ENCODE data around the gene MASP1.

The MASP1 gene

GRCh38 chr3:187315872-187316271, 24.3 kb upstream of the MASP1 start:
- in situ Hi-C loops (cut with MboI; ENCODE audit: low pct_unique_long_range_greater_than_20kb, low sequenced_read_pairs, unreplicated experiment), result loop anchor here (5.0 kb wide), 1 partner anchor 366 kb away; no protein-coding TSS in a partner anchor
- no peak for TF ChIP-seq CTCF (IDR thresholded peaks at IDR 0.05; ENCODE audit: extremely low read depth, insufficient read depth, missing control alignments)
- DNase-seq (ENCODE audit: low spot score), result no peak

GRCh38 chr3:187314176-187314575, 22.6 kb upstream of the MASP1 start:
- no peak for TF ChIP-seq CTCF (IDR thresholded peaks at IDR 0.05; ENCODE audit: extremely low read depth, insufficient read depth, missing control alignments)
- in situ Hi-C loops (cut with MboI; ENCODE audit: low pct_unique_long_range_greater_than_20kb, low sequenced_read_pairs, unreplicated experiment), result no loop called here

DNA sequence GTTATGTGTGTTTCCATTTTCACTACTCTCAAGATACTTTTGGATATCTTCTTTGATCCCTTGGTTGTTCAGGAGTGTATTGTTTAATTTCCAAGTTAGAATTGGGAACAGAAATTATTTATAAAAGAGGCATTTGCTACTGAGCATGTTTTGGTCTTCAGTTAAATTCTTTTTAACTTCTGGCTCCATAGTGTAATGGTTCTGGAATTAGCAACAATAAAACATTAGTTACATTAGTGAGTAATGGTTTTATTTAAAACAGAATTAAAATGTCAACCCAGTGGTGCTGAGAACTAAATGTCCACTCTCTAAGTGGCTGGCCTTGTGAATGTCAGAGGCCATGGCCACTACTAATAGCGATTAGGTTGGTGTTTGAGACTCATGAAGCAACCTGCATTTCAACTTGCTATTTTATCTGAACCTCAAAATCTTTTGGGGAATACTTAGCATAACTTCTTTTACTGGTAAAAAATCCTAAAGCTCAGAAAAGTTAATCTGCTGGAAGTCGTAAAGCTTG, 19.5 kb upstream of the MASP1 start:
- in situ Hi-C loops (cut with MboI; ENCODE audit: low pct_unique_long_range_greater_than_20kb, low sequenced_read_pairs, unreplicated experiment), result no loop called here
- DNase-seq (ENCODE audit: low spot score), result no peak
- TF ChIP-seq CTCF (IDR thresholded peaks at IDR 0.05; ENCODE audit: extremely low read depth, insufficient read depth, missing control alignments), result no peak

More at GRCh38 chr3:187314176-187314575, 22.6 kb upstream of the MASP1 start:
- no peak for DNase-seq (ENCODE audit: low spot score)

- no peak for DNase-seq (ENCODE audit: low spot score)
- TF ChIP-seq CTCF (IDR thresholded peaks at IDR 0.05; ENCODE audit: extremely low read depth, insufficient read depth, missing control alignments), result no peak
- in situ Hi-C loops (cut with MboI; ENCODE audit: low pct_unique_long_range_greater_than_20kb, low sequenced_read_pairs, unreplicated experiment), result no loop called here
Measured at GRCh38 chr3:187310226-187310625, 18.7 kb upstream of the MASP1 start.

GRCh38 chr3:187305881-187306280, 14.3 kb upstream of the MASP1 start:
- DNase-seq (ENCODE audit: low spot score), result no peak
- in situ Hi-C loops (cut with MboI; ENCODE audit: low pct_unique_long_range_greater_than_20kb, low sequenced_read_pairs, unreplicated experiment), result no loop called here
- no peak for TF ChIP-seq CTCF (IDR thresholded peaks at IDR 0.05; ENCODE audit: extremely low read depth, insufficient read depth, missing control alignments)

GRCh38 chr3:187299611-187300010, 8.1 kb upstream of the MASP1 start:
- in situ Hi-C loops (cut with MboI; ENCODE audit: low pct_unique_long_range_greater_than_20kb, low sequenced_read_pairs, unreplicated experiment), result no loop called here
- DNase-seq (ENCODE audit: low spot score), result no peak
- no peak for TF ChIP-seq CTCF (IDR thresholded peaks at IDR 0.05; ENCODE audit: extremely low read depth, insufficient read depth, missing control alignments)

DNA sequence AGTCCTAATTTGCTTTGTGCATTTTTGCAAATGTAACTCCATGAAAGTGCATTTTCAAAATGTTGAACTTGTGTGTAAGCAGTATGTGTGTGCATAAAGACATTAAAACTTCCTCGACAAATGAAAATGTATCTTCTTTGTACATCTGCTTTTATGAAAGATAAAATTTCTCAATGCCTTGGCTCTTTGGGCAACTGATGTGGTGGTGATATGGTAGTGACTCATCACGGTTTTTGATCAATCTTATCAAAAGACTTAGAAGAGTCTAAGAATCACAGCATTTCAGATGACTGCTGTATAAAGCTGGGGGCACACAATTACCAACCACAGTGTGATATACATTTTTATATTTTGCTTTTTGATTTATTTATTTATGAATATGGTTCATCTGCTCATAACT, 5.4 kb upstream of the MASP1 start:
- in situ Hi-C loops (cut with MboI; ENCODE audit: low pct_unique_long_range_greater_than_20kb, low sequenced_read_pairs, unreplicated experiment), result no loop called here
- DNase-seq (ENCODE audit: low spot score), result no peak
- no peak for TF ChIP-seq CTCF (IDR thresholded peaks at IDR 0.05; ENCODE audit: extremely low read depth, insufficient read depth, missing control alignments)
